Gastroesophageal sphincter (tissue), 4 donors: Measurements from ENCODE around the gene DUOX2. TPM values are rescaled to one million over a fixed set of nuclear protein-coding genes. Genes with fewer than 3 reads are reported as not detected.
A peak's percentile ranks its signal among the peaks of the same experiment; 100 is the strongest.

ENCODE experiments used
- ATAC-seq: fragments of 150-250 bp; one replicate; pipeline ENCODE4 v1.9.1; 2016; ENCODE audit warnings: mild to moderate bottlenecking, moderate library complexity
- H3K27ac ChIP-seq, 4 donors: fragments of 200-600 bp; sonication (generic) in 3 of 4; 1 replicate in 3 of 4; 2 replicates in 1 of 4; pipeline ENCODE4 v1.5.1; 2016 to 2019
- H3K27me3 ChIP-seq: fragments of 200-600 bp; sonication (generic); one replicate; pipeline ENCODE4 v1.5.1; 2019
- H3K36me3 ChIP-seq, 2 donors: fragments of 200-600 bp; sonication (generic); one replicate each; pipeline ENCODE4 v1.5.1; 2019; ENCODE audit warnings: control low read depth in 1 of 2
- H3K4me1 ChIP-seq, 3 donors: fragments of 200-600 bp; sonication (generic); 1 replicate in 2 of 3; 2 replicates in 1 of 3; pipeline ENCODE4 v1.5.1; 2016 to 2019; ENCODE audit warnings: control low read depth in 2 of 3
- H3K4me3 ChIP-seq, 2 donors: fragments of 200-600 bp; sonication (generic); one replicate each; pipeline ENCODE4 v1.5.1; 2019; ENCODE audit warnings: mild to moderate bottlenecking in 1 of 2, moderate library complexity in 1 of 2
- H3K9me3 ChIP-seq, 3 donors: fragments of 200-600 bp; sonication (generic); one replicate each; pipeline ENCODE4 v1.5.1; 2017 to 2019; ENCODE audit warnings: control low read depth in 2 of 3
- EP300 ChIP-seq: sonication (generic); formaldehyde crosslinking; IDR thresholded peaks from one replicate; pipeline ENCODE4 v1.6.1; 2017; ENCODE audit warnings: antibody characterized with exemption, mild to moderate bottlenecking
- POLR2A ChIP-seq, 2 donors: fragments of 450-650 bp; IDR thresholded peaks; one replicate each; pipeline ENCODE4 v1.6.1; 2017; ENCODE audit warnings: antibody characterized with exemption in 2 of 2, mild to moderate bottlenecking in 2 of 2, moderate library complexity in 1 of 2
- POLR2AphosphoS5 ChIP-seq: sonication (generic); formaldehyde crosslinking; IDR thresholded peaks from one replicate; pipeline ENCODE4 v1.6.1; 2017; ENCODE audit warnings: antibody characterized with exemption
- WGBS, 2 donors: methylation state at CpG; one replicate each; pipeline ENCODE4 v1.1.5; 2018; ENCODE audit warnings: low coverage in 1 of 2; 5-methylcytosine and 5-hydroxymethylcytosine counted together
- total RNA-seq, 4 donors: library from RNA; depleted of rRNA; stranded (reverse); fragments of >200 nt; gene quantifications; one replicate each; pipeline ENCODE4 v1.1.0, GENCODE V29; 2016
- TF ChIP-seq, protein P1 (sequence below), 4 experiments: fragments of 200-600 bp in 2 of 4; fragments of 450-650 bp in 2 of 4; sonication (generic) in 1 of 4; IDR thresholded peaks; one replicate each; pipeline ENCODE4 v1.5.1; 2017 to 2019; ENCODE audit warnings: antibody characterized with exemption in 4 of 4, mild to moderate bottlenecking in 2 of 4, moderate library complexity in 2 of 4

Gene DUOX2
- total RNA-seq, 4 donors from 2014 or later, result 0.13 to 1.5 (median 0.54) TPM

GRCh38 chr15:45129651-45130129, 15.7 kb upstream of the DUOX2 start, which contains the start of the genes DUOX1 and DUOXA1:
DUOX1 (plus strand) TSS chr15:45129994; CDS start chr15:45131967, 1,973 bp downstream.
DUOXA1 (minus strand) TSS chr15:45129879; CDS start chr15:45123014, 6,865 bp downstream.
- TF ChIP-seq POLR2A (IDR thresholded peaks at IDR 0.05) (no peak), POLR2AphosphoS5 (no peak), EP300 (no peak)
- TF ChIP-seq, protein P1, sequence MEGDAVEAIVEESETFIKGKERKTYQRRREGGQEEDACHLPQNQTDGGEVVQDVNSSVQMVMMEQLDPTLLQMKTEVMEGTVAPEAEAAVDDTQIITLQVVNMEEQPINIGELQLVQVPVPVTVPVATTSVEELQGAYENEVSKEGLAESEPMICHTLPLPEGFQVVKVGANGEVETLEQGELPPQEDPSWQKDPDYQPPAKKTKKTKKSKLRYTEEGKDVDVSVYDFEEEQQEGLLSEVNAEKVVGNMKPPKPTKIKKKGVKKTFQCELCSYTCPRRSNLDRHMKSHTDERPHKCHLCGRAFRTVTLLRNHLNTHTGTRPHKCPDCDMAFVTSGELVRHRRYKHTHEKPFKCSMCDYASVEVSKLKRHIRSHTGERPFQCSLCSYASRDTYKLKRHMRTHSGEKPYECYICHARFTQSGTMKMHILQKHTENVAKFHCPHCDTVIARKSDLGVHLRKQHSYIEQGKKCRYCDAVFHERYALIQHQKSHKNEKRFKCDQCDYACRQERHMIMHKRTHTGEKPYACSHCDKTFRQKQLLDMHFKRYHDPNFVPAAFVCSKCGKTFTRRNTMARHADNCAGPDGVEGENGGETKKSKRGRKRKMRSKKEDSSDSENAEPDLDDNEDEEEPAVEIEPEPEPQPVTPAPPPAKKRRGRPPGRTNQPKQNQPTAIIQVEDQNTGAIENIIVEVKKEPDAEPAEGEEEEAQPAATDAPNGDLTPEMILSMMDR (IDR thresholded peaks at IDR 0.05), result no peak
- Histone ChIP-seq H3K27ac (no peak within 1 kb of the TSS), H3K27me3 (peaks cover 97% of the 10 kb centered on the region), H3K4me1 (peaks cover 0 to 16% (median 0%) of the 10 kb centered on the region in 3 donors), H3K9me3 (no peaks in the 10 kb centered on the region), H3K4me3 (peak within 1 kb of the TSS in 1 of 2 donors; percentile 42), H3K36me3 (no peaks in the 10 kb centered on the region)
- ATAC-seq, result peak; percentile 44
- 0% methylated on average over 3 of the region's 46 CpGs; no CpG with 5 or more reads in 1 of the 2 donors for WGBS, 2 donors

DNA sequence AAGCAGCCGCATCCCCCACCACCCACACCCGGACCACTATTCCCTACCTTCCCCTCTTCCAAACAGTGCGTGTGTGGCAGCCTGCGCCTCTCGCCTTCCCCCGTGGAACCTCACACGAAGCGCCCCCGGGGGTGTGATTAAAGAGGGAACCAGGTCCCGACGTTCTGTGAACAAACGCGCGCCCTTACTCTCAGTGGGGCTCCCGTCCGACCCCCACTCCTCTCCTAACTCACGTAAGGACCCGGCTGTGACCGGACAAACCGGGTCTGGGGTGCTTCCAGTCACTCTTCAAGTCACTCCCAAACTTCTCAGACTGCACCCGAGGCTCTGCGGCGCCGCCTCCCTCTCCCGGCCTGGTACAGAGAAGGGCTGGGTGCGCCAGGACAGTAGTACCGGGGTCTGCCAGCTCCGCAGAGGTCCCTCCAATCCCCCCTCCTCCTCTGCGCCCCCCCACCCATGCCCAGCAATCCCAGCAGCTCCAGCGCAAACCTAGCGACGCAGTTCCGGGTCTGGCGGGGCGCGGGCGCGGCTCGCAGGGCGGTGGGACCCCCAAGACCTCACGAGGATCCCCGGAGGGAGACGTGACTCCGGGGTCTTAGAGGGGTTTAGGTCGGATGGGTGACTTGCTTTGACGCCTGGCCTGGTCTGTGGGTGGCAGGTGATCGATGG, 15.1 kb upstream of the DUOX2 start:
- no peak for TF ChIP-seq POLR2AphosphoS5
- TF ChIP-seq EP300, result no peak
- TF ChIP-seq, protein P1 (IDR thresholded peaks at IDR 0.05), result no peak
- TF ChIP-seq POLR2A (IDR thresholded peaks at IDR 0.05), result no peak
- ATAC-seq, result peak; percentile 31
- WGBS, 2 donors, result 0 to 11% methylated on average over 2 to 13 of the region's 47 CpGs
- Histone ChIP-seq H3K4me3 (peak overlapping the region in 1 of 2 donors; percentile 42), H3K4me1 (peaks cover 0 to 15% (median 0%) of the 10 kb centered on the region in 3 donors), H3K36me3 (no peaks in the 10 kb centered on the region), H3K27me3 (peaks cover 97% of the 10 kb centered on the region), H3K27ac (no peak overlapping the region), H3K9me3 (no peaks in the 10 kb centered on the region)

- Histone ChIP-seq H3K27ac (no peak overlapping the region), H3K4me1 (peaks cover 0 to 15% (median 0%) of the 10 kb centered on the region in 3 donors), H3K9me3 (no peaks in the 10 kb centered on the region), H3K27me3 (peaks cover 96% of the 10 kb centered on the region), H3K36me3 (no peaks in the 10 kb centered on the region), H3K4me3 (no peak overlapping the region)
- no peak for TF ChIP-seq EP300
- TF ChIP-seq, protein P1 (IDR thresholded peaks at IDR 0.05), result peak in 3 of 4 experiments; percentile 24 to 48 (median 42)
- no peak for ATAC-seq
- 37 to 58% methylated on average over 2 of the region's 2 CpGs for WGBS, 2 donors
Observed at GRCh38 chr15:45126535-45127158, 12.7 kb upstream of the DUOX2 start.

- Histone ChIP-seq H3K27ac (no peak overlapping the region), H3K4me3 (no peak overlapping the region), H3K9me3 (no peaks in the 10 kb centered on the region), H3K27me3 (peaks cover 96% of the 10 kb centered on the region), H3K4me1 (no peaks in the 10 kb centered on the region), H3K36me3 (no peaks in the 10 kb centered on the region)
- no peak for ATAC-seq
- no peak for TF ChIP-seq EP300
Observed at GRCh38 chr15:45123397-45123796, 9.4 kb upstream of the DUOX2 start.

DNA sequence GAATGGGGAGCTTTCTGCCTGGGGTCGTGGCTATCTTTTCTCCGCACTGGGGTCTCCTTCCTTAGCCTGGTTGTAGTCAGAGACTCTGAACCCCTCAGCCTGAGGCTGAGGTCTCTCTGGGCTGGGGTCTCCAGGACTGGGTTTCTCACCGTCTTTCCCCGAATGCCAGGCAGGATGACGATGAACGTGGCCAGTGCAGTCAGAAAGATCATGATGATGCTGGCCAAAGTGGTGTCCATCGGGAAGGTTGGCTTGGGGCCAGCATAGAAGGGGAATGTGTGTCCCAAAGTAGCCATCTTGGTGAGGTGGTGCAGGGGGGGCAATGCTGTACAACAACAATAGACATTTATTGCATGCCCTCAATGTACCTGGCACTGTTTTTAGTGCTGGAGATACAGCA, 8.7 kb upstream of the DUOX2 start:
- Histone ChIP-seq H3K9me3 (no peaks in the 10 kb centered on the region), H3K27ac (no peak overlapping the region), H3K4me1 (peaks cover 0 to 5% (median 2%) of the 10 kb centered on the region in 3 donors), H3K27me3 (peaks cover 96% of the 10 kb centered on the region), H3K36me3 (no peaks in the 10 kb centered on the region), H3K4me3 (no peak overlapping the region)
- TF ChIP-seq, protein P1 (IDR thresholded peaks at IDR 0.05), result no peak
- TF ChIP-seq POLR2A (IDR thresholded peaks at IDR 0.05) (no peak), POLR2AphosphoS5 (no peak), EP300 (no peak)
- WGBS, 2 donors, result 100% methylated on average over 1 of the region's 7 CpGs; no CpG with 5 or more reads in 1 of the 2 donors
- no peak for ATAC-seq
